ENCODE data around the gene KRT15.

Gene KRT15

GRCh38 chr17:41480136-41480535, 38.6 kb downstream of the KRT15 start:
- Histone ChIP-seq H3K27me3 (ENCODE audit: control insufficient read depth, insufficient read depth, low read length, poor library complexity, severe bottlenecking) (no peaks in the 10 kb centered on the region), H3K36me3 (ENCODE audit: control insufficient read depth, insufficient read depth, low read length) (no peaks in the 10 kb centered on the region), H3K4me1 (ENCODE audit: control insufficient read depth, insufficient read depth, low read length) (peaks cover 4% of the 10 kb centered on the region), H3K9me3 (ENCODE audit: control insufficient read depth, low read length) (no peaks in the 10 kb centered on the region), H3K4me3 (ENCODE audit: insufficient read depth, low read depth, low read length) (no peak overlapping the region), H3K27ac (ENCODE audit: insufficient read depth, low read depth, low read length, poor library complexity, severe bottlenecking) (no peak overlapping the region)
- WGBS, 2 experiments, result 65 to 76% methylated on average over 2 of the region's 2 CpGs

- Histone ChIP-seq H3K36me3 (ENCODE audit: control insufficient read depth, insufficient read depth, low read length) (no peaks in the 10 kb centered on the region), H3K4me3 (ENCODE audit: insufficient read depth, low read depth, low read length) (no peak overlapping the region), H3K9me3 (ENCODE audit: control insufficient read depth, low read length) (no peaks in the 10 kb centered on the region), H3K27ac (ENCODE audit: insufficient read depth, low read depth, low read length, poor library complexity, severe bottlenecking) (no peak overlapping the region), H3K4me1 (ENCODE audit: control insufficient read depth, insufficient read depth, low read length) (no peaks in the 10 kb centered on the region), H3K27me3 (ENCODE audit: control insufficient read depth, insufficient read depth, low read length, poor library complexity, severe bottlenecking) (no peaks in the 10 kb centered on the region)
- WGBS, 2 experiments, result 92 to 94% methylated on average over 8 of the region's 8 CpGs
Observed at GRCh38 chr17:41478237-41478636, 40.5 kb downstream of the KRT15 start.

GRCh38 chr17:41476866-41477815, 41.5 kb downstream of the KRT15 start:
- no peak overlapping the region for H3K4me3 ChIP-seq (ENCODE audit: insufficient read depth, low read depth, low read length)
- no peaks in the 10 kb centered on the region for H3K27me3 ChIP-seq (ENCODE audit: control insufficient read depth, insufficient read depth, low read length, poor library complexity, severe bottlenecking)
- H3K4me1 ChIP-seq (ENCODE audit: control insufficient read depth, insufficient read depth, low read length), result no peaks in the 10 kb centered on the region
- H3K36me3 ChIP-seq (ENCODE audit: control insufficient read depth, insufficient read depth, low read length), result no peaks in the 10 kb centered on the region
- no peaks in the 10 kb centered on the region for H3K9me3 ChIP-seq (ENCODE audit: control insufficient read depth, low read length)
- 94% methylated on average over 22 of the region's 22 CpGs for WGBS, 2 experiments
- H3K27ac ChIP-seq (ENCODE audit: insufficient read depth, low read depth, low read length, poor library complexity, severe bottlenecking), result no peak overlapping the region

- Histone ChIP-seq H3K27me3 (ENCODE audit: control insufficient read depth, insufficient read depth, low read length, poor library complexity, severe bottlenecking) (no peaks in the 10 kb centered on the region), H3K4me3 (ENCODE audit: insufficient read depth, low read depth, low read length) (no peak overlapping the region), H3K4me1 (ENCODE audit: control insufficient read depth, insufficient read depth, low read length) (no peaks in the 10 kb centered on the region), H3K9me3 (ENCODE audit: control insufficient read depth, low read length) (no peaks in the 10 kb centered on the region), H3K27ac (ENCODE audit: insufficient read depth, low read depth, low read length, poor library complexity, severe bottlenecking) (no peak overlapping the region), H3K36me3 (ENCODE audit: control insufficient read depth, insufficient read depth, low read length) (no peaks in the 10 kb centered on the region)
- 96 to 99% methylated on average over 4 of the region's 4 CpGs for WGBS, 2 experiments
Observed at GRCh38 chr17:41475421-41475820, 43.3 kb downstream of the KRT15 start.

GRCh38 chr17:41474863-41475262, 43.8 kb downstream of the KRT15 start:
- Histone ChIP-seq H3K27ac (ENCODE audit: insufficient read depth, low read depth, low read length, poor library complexity, severe bottlenecking) (no peak overlapping the region), H3K36me3 (ENCODE audit: control insufficient read depth, insufficient read depth, low read length) (no peaks in the 10 kb centered on the region), H3K4me3 (ENCODE audit: insufficient read depth, low read depth, low read length) (no peak overlapping the region), H3K9me3 (ENCODE audit: control insufficient read depth, low read length) (no peaks in the 10 kb centered on the region), H3K4me1 (ENCODE audit: control insufficient read depth, insufficient read depth, low read length) (no peaks in the 10 kb centered on the region), H3K27me3 (ENCODE audit: control insufficient read depth, insufficient read depth, low read length, poor library complexity, severe bottlenecking) (no peaks in the 10 kb centered on the region)
- 89 to 90% methylated on average over 8 of the region's 8 CpGs for WGBS, 2 experiments

- H3K36me3 ChIP-seq (ENCODE audit: control insufficient read depth, insufficient read depth, low read length), result no peaks in the 10 kb centered on the region
- H3K27me3 ChIP-seq (ENCODE audit: control insufficient read depth, insufficient read depth, low read length, poor library complexity, severe bottlenecking), result no peaks in the 10 kb centered on the region
- H3K4me1 ChIP-seq (ENCODE audit: control insufficient read depth, insufficient read depth, low read length), result no peaks in the 10 kb centered on the region
- H3K4me3 ChIP-seq (ENCODE audit: insufficient read depth, low read depth, low read length), result no peak overlapping the region
- no peak overlapping the region for H3K27ac ChIP-seq (ENCODE audit: insufficient read depth, low read depth, low read length, poor library complexity, severe bottlenecking)
- no peaks in the 10 kb centered on the region for H3K9me3 ChIP-seq (ENCODE audit: control insufficient read depth, low read length)
Observed at GRCh38 chr17:41468346-41468745, 50.3 kb downstream of the KRT15 start.

GRCh38 chr17:41467561-41467960, 51.1 kb downstream of the KRT15 start:
- H3K36me3 ChIP-seq (ENCODE audit: control insufficient read depth, insufficient read depth, low read length), result no peaks in the 10 kb centered on the region
- H3K4me1 ChIP-seq (ENCODE audit: control insufficient read depth, insufficient read depth, low read length), result no peaks in the 10 kb centered on the region
- no peaks in the 10 kb centered on the region for H3K9me3 ChIP-seq (ENCODE audit: control insufficient read depth, low read length)
- H3K27ac ChIP-seq (ENCODE audit: insufficient read depth, low read depth, low read length, poor library complexity, severe bottlenecking), result no peak overlapping the region
- no peaks in the 10 kb centered on the region for H3K27me3 ChIP-seq (ENCODE audit: control insufficient read depth, insufficient read depth, low read length, poor library complexity, severe bottlenecking)
- no peak overlapping the region for H3K4me3 ChIP-seq (ENCODE audit: insufficient read depth, low read depth, low read length)
- WGBS, 2 experiments, result 90 to 96% methylated on average over 4 of the region's 4 CpGs

- no peaks in the 10 kb centered on the region for H3K9me3 ChIP-seq (ENCODE audit: control insufficient read depth, low read length)
- H3K4me1 ChIP-seq (ENCODE audit: control insufficient read depth, insufficient read depth, low read length), result no peaks in the 10 kb centered on the region
- H3K36me3 ChIP-seq (ENCODE audit: control insufficient read depth, insufficient read depth, low read length), result no peaks in the 10 kb centered on the region
- H3K4me3 ChIP-seq (ENCODE audit: insufficient read depth, low read depth, low read length), result no peak within 1 kb of the TSS
- H3K27me3 ChIP-seq (ENCODE audit: control insufficient read depth, insufficient read depth, low read length, poor library complexity, severe bottlenecking), result no peaks in the 10 kb centered on the region
- H3K27ac ChIP-seq (ENCODE audit: insufficient read depth, low read depth, low read length, poor library complexity, severe bottlenecking), result no peak within 1 kb of the TSS
- WGBS, 2 experiments, result 95 to 96% methylated on average over 14 of the region's 14 CpGs
Observed at GRCh38 chr17:41466988-41467387, 51.7 kb downstream of the KRT15 start, which contains the start of gene KRT32. Gene KRT32 (minus strand): TSS chr17:41467386. CDS start chr17:41467325, 61 bp downstream.

GRCh38 chr17:41464682-41465081, 54.0 kb downstream of the KRT15 start:
- Histone ChIP-seq H3K9me3 (ENCODE audit: control insufficient read depth, low read length) (no peaks in the 10 kb centered on the region), H3K27ac (ENCODE audit: insufficient read depth, low read depth, low read length, poor library complexity, severe bottlenecking) (no peak overlapping the region), H3K4me3 (ENCODE audit: insufficient read depth, low read depth, low read length) (no peak overlapping the region), H3K36me3 (ENCODE audit: control insufficient read depth, insufficient read depth, low read length) (no peaks in the 10 kb centered on the region), H3K27me3 (ENCODE audit: control insufficient read depth, insufficient read depth, low read length, poor library complexity, severe bottlenecking) (no peaks in the 10 kb centered on the region), H3K4me1 (ENCODE audit: control insufficient read depth, insufficient read depth, low read length) (no peaks in the 10 kb centered on the region)
- 91 to 94% methylated on average over 6 of the region's 6 CpGs for WGBS, 2 experiments

- H3K27ac ChIP-seq (ENCODE audit: insufficient read depth, low read depth, low read length, poor library complexity, severe bottlenecking), result no peak overlapping the region
- WGBS, 2 experiments, result 93 to 94% methylated on average over 11 of the region's 11 CpGs
- no peaks in the 10 kb centered on the region for H3K27me3 ChIP-seq (ENCODE audit: control insufficient read depth, insufficient read depth, low read length, poor library complexity, severe bottlenecking)
Observed at GRCh38 chr17:41464173-41464572, 54.5 kb downstream of the KRT15 start.

More at GRCh38 chr17:41464173-41464572, 54.5 kb downstream of the KRT15 start:
- Histone ChIP-seq H3K4me1 (ENCODE audit: control insufficient read depth, insufficient read depth, low read length) (no peaks in the 10 kb centered on the region), H3K4me3 (ENCODE audit: insufficient read depth, low read depth, low read length) (no peak overlapping the region), H3K36me3 (ENCODE audit: control insufficient read depth, insufficient read depth, low read length) (no peaks in the 10 kb centered on the region), H3K9me3 (ENCODE audit: control insufficient read depth, low read length) (no peaks in the 10 kb centered on the region)

Measured in ectodermal cell (in vitro differentiated cells).